Pancreas (tissue), 10 donors: ENCODE results near the gene SBF1. TPM values are rescaled to one million over a fixed set of nuclear protein-coding genes. Genes with fewer than 3 reads are reported as not detected.

Experiments
- ATAC-seq, 4 donors: fragments of 200-7000 bp; cut with Tn5 transposase; one replicate each; pipeline versions ENCODE4 v1.8.0 to v1.9.1; 2020; ENCODE audit warnings: mild to moderate bottlenecking in 4 of 4, moderate library complexity in 4 of 4
- DNase-seq, 6 donors: peaks; one replicate each; pipeline ENCODE4 v3.0.0-alpha.2; 2020
- FAIRE-seq: peaks from 2 replicates; lab custom pipeline; 2012; peaks lifted over from hg19 to GRCh38; lab: Jason Lieb, UNC
- H3K27ac ChIP-seq, 4 donors: fragments of 200-600 bp; sonication (generic); 1 replicate in 3 of 4; 2 replicates in 1 of 4; pipeline versions ENCODE4 v1.5.0 to v1.8.0; 2020
- H3K27me3 ChIP-seq, 4 donors: fragments of 200-600 bp; one replicate each; pipeline ENCODE4 v1.8.0; 2021
- H3K36me3 ChIP-seq, 3 donors: fragments of 200-600 bp; sonication (generic) in 1 of 3; one replicate each; pipeline versions ENCODE4 v1.5.0 to v1.8.0; 2020 to 2021
- H3K4me1 ChIP-seq, 3 donors: fragments of 200-600 bp; one replicate each; pipeline ENCODE4 v1.8.0; 2021
- H3K4me3 ChIP-seq, 4 donors: fragments of 200-600 bp; sonication (generic) in 2 of 4; one replicate each; pipeline versions ENCODE4 v1.5.0 to v1.8.0; 2020 to 2021
- H3K9me3 ChIP-seq, 4 donors: fragments of 200-600 bp; one replicate each; pipeline ENCODE4 v1.8.0; 2021
- CTCF ChIP-seq, 4 donors: fragments of 200-600 bp; sonication (generic) in 3 of 4; IDR thresholded peaks; one replicate each; pipeline versions ENCODE4 v1.5.0 to v1.8.0; 2021; ENCODE audit warnings: antibody characterized with exemption in 4 of 4
- WGBS, 2 donors: extraction: QIAGEN DNeasy Blood & Tissue Kit; methylation state at CpG; one replicate each; pipeline ENCODE4 v1.1.7; 2013; 5-methylcytosine and 5-hydroxymethylcytosine counted together
- intact Hi-C, 3 donors: fragments of 100-400 bp; cut with DNase I; formaldehyde crosslinking; loops; one replicate each; pipeline versions ENCODE4 v1.11.1 to v1.14.2; 2022
- polyA plus RNA-seq, 2 donors: library from polyadenylated mRNA; stranded (reverse); fragments of 200-250 nt; gene quantifications; one replicate each; pipeline ENCODE4 v1.2.3, GENCODE V29; 2013
- total RNA-seq, 6 donors: library from RNA; stranded (reverse); fragmentation: NEBNext Ultra II Directional in 4 of 6; extraction: Animal tissue kit (Norgen Biotek cat#: 25700) in 4 of 6; gene quantifications; one replicate each; pipeline versions ENCODE4 v1.2.1 to v1.2.4, GENCODE V29; 2021 to 2023
- donor health status: healthy with polysubstance abuse.
- donor health status: DM: no; HTN: no; CAD: no; lungs with moderate emphysema.
- donor health status: DM: no; HTN: no; CAD: no.
- donor health status: control.
- donor health status: control.
- donor health status: Bipolar disorder and iron deficiency.
- donor health status: DM: yes; HTN: yes; CAD: no.
- donor health status: DM: no; HTN: no; CAD: no.
- donor health status: DM: no; HTN: no; CAD: no.
- donor health status: DM: yes; HTN: yes; CAD: no.

The SBF1 gene
- total and polyA plus RNA-seq, 8 donors, result 36.8 to 76.5 (median 56.1) TPM

GRCh38 chr22:50475652-50476002, 792 bp upstream of the SBF1 start:
- WGBS, 2 donors, result 85 to 90% methylated on average over 6 of the region's 6 CpGs
- intact Hi-C loops, result no loop called here
- FAIRE-seq, result no peak
- no peaks in the 10 kb centered on the region for H3K27me3 ChIP-seq
- peak in 1 of 6 donors; percentile 33 for DNase-seq
- H3K36me3 ChIP-seq, result no peaks in the 10 kb centered on the region
- H3K9me3 ChIP-seq, result no peaks in the 10 kb centered on the region
- peaks cover 16 to 31% (median 28%) of the 10 kb centered on the region in 3 donors for H3K4me1 ChIP-seq
- H3K4me3 ChIP-seq, result peak overlapping the region in 1 of 4 donors; percentile 84
- TF ChIP-seq CTCF (IDR thresholded peaks at IDR 0.05), result no peak
- ATAC-seq, result peak in 2 of 4 donors; percentile 1 to 3
- peak overlapping the region in 1 of 4 donors; percentile 73 for H3K27ac ChIP-seq

GRCh38 chr22:50473855-50474671, 772 bp downstream of the SBF1 start:
- no peak for FAIRE-seq
- no peaks in the 10 kb centered on the region for H3K36me3 ChIP-seq

GRCh38 chr22:50473088-50473487, 1.7 kb downstream of the SBF1 start:
- no peak for FAIRE-seq
- H3K4me3 ChIP-seq, result peak overlapping the region in 2 of 4 donors; percentile 84 to 89
- 65 to 68% methylated on average over 6 of the region's 6 CpGs for WGBS, 2 donors

More at GRCh38 chr22:50473855-50474671, 772 bp downstream of the SBF1 start:
- 2 to 6% methylated on average over 32 to 62 of the region's 62 CpGs for WGBS, 2 donors
- Histone ChIP-seq H3K4me1 (peaks cover 26 to 39% (median 33%) of the 10 kb centered on the region in 3 donors), H3K4me3 (peak overlapping the region; percentile 57 to 89 (median 74)), H3K27ac (peak overlapping the region; percentile 34 to 48 (median 44)), H3K27me3 (no peaks in the 10 kb centered on the region), H3K9me3 (no peaks in the 10 kb centered on the region)
- TF ChIP-seq CTCF (IDR thresholded peaks at IDR 0.05), result no peak
- peak; percentile 41 to 57 (median 50) for ATAC-seq
- intact Hi-C loops, result no loop called here
- DNase-seq, result peak in 5 of 6 donors; percentile 42 to 87 (median 65)

GRCh38 chr22:50471962-50472361, 2.9 kb downstream of the SBF1 start:
- ATAC-seq (no peak), FAIRE-seq (no peak), DNase-seq (peak in 1 of 6 donors; percentile 60)
- Histone ChIP-seq H3K4me3 (no peak overlapping the region), H3K27ac (no peak overlapping the region), H3K27me3 (no peaks in the 10 kb centered on the region), H3K9me3 (no peaks in the 10 kb centered on the region), H3K4me1 (peaks cover 26 to 39% (median 33%) of the 10 kb centered on the region in 3 donors), H3K36me3 (peaks cover 0 to 9% (median 4%) of the 10 kb centered on the region in 3 donors)
- WGBS, 2 donors, result 72 to 81% methylated on average over 5 of the region's 5 CpGs
- no peak for TF ChIP-seq CTCF (IDR thresholded peaks at IDR 0.05)
- intact Hi-C loops, result no loop called here

More at GRCh38 chr22:50473088-50473487, 1.7 kb downstream of the SBF1 start:
- peak in 2 of 6 donors; percentile 43 to 71 for DNase-seq
- ATAC-seq, result peak in 1 of 4 donors; percentile 9
- intact Hi-C loops, result no loop called here
- H3K4me1 ChIP-seq, result peaks cover 26 to 39% (median 33%) of the 10 kb centered on the region in 3 donors
- TF ChIP-seq CTCF (IDR thresholded peaks at IDR 0.05), result peak in 1 of 4 donors; percentile 23
- H3K9me3 ChIP-seq, result no peaks in the 10 kb centered on the region
- H3K27me3 ChIP-seq, result no peaks in the 10 kb centered on the region
- H3K36me3 ChIP-seq, result no peaks in the 10 kb centered on the region
- H3K27ac ChIP-seq, result no peak overlapping the region
